ENCODE data around the gene PIBF1. TPM values are rescaled to one million over a fixed set of nuclear protein-coding genes. Genes with fewer than 3 reads are reported as not detected.

PIBF1 gene
- total and polyA plus RNA-seq, 2 of the 4 experiments (the other 2 are of a cell fraction), result 5.1 to 13.3 TPM

GRCh38 chr13:72864142-72865011 is 82.4 kb downstream of the PIBF1 start:
- POLR2A ChIA-PET (ENCODE audit: unreplicated experiment), result interaction anchor here (1.0 kb wide), 1 partner anchor 11 kb away, joined by 4 read pairs; no protein-coding TSS in a partner anchor
- no peak overlapping the region for H2BK15ac ChIP-seq (ENCODE audit: low read depth, low read length)
- H2BK20ac ChIP-seq (ENCODE audit: low read depth, low read length), result no peak overlapping the region
- no peak overlapping the region for H2AFZ ChIP-seq (replicated peaks; ENCODE audit: low read length, poor library complexity)
- H3K4me1 ChIP-seq (ENCODE audit: control insufficient read depth, insufficient read depth, low read length), result no peaks in the 10 kb centered on the region
- H3K23ac ChIP-seq (ENCODE audit: low read depth, low read length), result no peak overlapping the region
- dilution Hi-C loops (cut with HindIII; ENCODE audit: low sequenced_read_pairs, unreplicated experiment), result no loop called here
- peaks cover 2% of the 10 kb centered on the region; the same call in 1 of the 2 replicates for H3K36me3 ChIP-seq (ENCODE audit: control insufficient read depth, insufficient read depth, low read length)
- H3K4ac ChIP-seq (ENCODE audit: low read depth, low read length), result no peak overlapping the region
- H3K56ac ChIP-seq (ENCODE audit: extremely low read depth, insufficient read depth, low read length), result no peak overlapping the region
- H3K14ac ChIP-seq (replicated peaks; ENCODE audit: low read depth, low read length), result no peak overlapping the region
- H3K18ac ChIP-seq (ENCODE audit: low read depth, low read length), result no peak overlapping the region
- H4K91ac ChIP-seq (ENCODE audit: insufficient read depth, low read depth, low read length), result no peak overlapping the region
- no peak overlapping the region for H2BK5ac ChIP-seq (ENCODE audit: low read depth, low read length, poor library complexity, severe bottlenecking)
- H3K9me3 ChIP-seq (ENCODE audit: control insufficient read depth, insufficient read depth, low read length), result no peaks in the 10 kb centered on the region
- no peak overlapping the region for H2AK5ac ChIP-seq (ENCODE audit: low read depth, low read length)
- no peak overlapping the region for H4K8ac ChIP-seq (ENCODE audit: low read depth in 2 of 2, low read length in 2 of 2)
- CTCF ChIA-PET, result no interaction called here
- H2AK9ac ChIP-seq (replicated peaks; ENCODE audit: low read depth, low read length, poor library complexity), result no peak overlapping the region
- no peak overlapping the region for H3K27ac ChIP-seq (ENCODE audit: insufficient read depth, low read length)
- no peak overlapping the region for H3K4me3 ChIP-seq (ENCODE audit: insufficient read depth, low read depth, low read length)
- intact Hi-C loops (cut with micrococcal nuclease), result no loop called here
- no peaks in the 10 kb centered on the region for H3K27me3 ChIP-seq (ENCODE audit: control insufficient read depth, insufficient read depth, low read length)
- no peaks in the 10 kb centered on the region; a peak in 1 of 4 replicates for H3K79me1 ChIP-seq (ENCODE audit: low read depth in 1 of 2, low read length in 2 of 2)
- H4K5ac ChIP-seq (ENCODE audit: low read depth, low read length), result no peak overlapping the region
- H2BK120ac ChIP-seq (ENCODE audit: low read depth, low read length), result no peak overlapping the region
- in situ Hi-C loops (cut with MboI; ENCODE audit: low sequenced_read_pairs), result no loop called here
- no peak overlapping the region for H3K9ac ChIP-seq (ENCODE audit: low read depth, low read length)
- peak; percentile 69 for DNase-seq
- H3K4me2 ChIP-seq (ENCODE audit: low read depth, low read length), result peak overlapping the region; percentile 57; the same call in 1 of the 2 replicates
- H4K20me1 ChIP-seq (ENCODE audit: insufficient read depth, low read length), result no peaks in the 10 kb centered on the region
- no CpG with 5 or more reads among the region's 9 CpGs for WGBS, 2 experiments (ENCODE audit: extremely low coverage in 2 of 2, insufficient read length in 1 of 2)
- ATAC-seq (ENCODE audit: low read depth), result peak; percentile 91
- no peaks in the 10 kb centered on the region for H3K9me1 ChIP-seq (ENCODE audit: insufficient read depth, low read length)
- no TSS peak for BruUV-seq (replicated peaks)
- TF ChIP-seq, protein P1, sequence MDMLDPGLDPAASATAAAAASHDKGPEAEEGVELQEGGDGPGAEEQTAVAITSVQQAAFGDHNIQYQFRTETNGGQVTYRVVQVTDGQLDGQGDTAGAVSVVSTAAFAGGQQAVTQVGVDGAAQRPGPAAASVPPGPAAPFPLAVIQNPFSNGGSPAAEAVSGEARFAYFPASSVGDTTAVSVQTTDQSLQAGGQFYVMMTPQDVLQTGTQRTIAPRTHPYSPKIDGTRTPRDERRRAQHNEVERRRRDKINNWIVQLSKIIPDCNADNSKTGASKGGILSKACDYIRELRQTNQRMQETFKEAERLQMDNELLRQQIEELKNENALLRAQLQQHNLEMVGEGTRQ (IDR thresholded peaks at IDR 0.05; ENCODE audit: low read depth, low read length), result no peak
- TF ChIP-seq RFX5 (IDR thresholded peaks at IDR 0.05; ENCODE audit: low read depth, low read length) (no peak), CHD1 (IDR thresholded peaks at IDR 0.05; ENCODE audit: low read depth, low read length) (no peak), CEBPB (IDR thresholded peaks at IDR 0.05; ENCODE audit: low read depth, low read length) (no peak), POLR2A (IDR thresholded peaks at IDR 0.05; ENCODE audit: low read depth, low read length) (no peak), MAZ (IDR thresholded peaks at IDR 0.05; ENCODE audit: borderline replicate concordance, low read depth, low read length) (no peak), BHLHE40 (IDR thresholded peaks at IDR 0.05; ENCODE audit: low read depth, low read length) (no peak), FOS (IDR thresholded peaks at IDR 0.05; ENCODE audit: low read depth, low read length) (no peak), SMC3 (IDR thresholded peaks at IDR 0.05; ENCODE audit: low read depth, low read length) (no peak), RCOR1 (IDR thresholded peaks at IDR 0.05; ENCODE audit: insufficient replicate concordance, low read length) (no peak), NFE2L2 (IDR thresholded peaks at IDR 0.05; ENCODE audit: low read depth, low read length) (no peak), MAFK (IDR thresholded peaks at IDR 0.05; ENCODE audit: low read depth, low read length) (no peak), MXI1 (IDR thresholded peaks at IDR 0.05; ENCODE audit: borderline replicate concordance, low read depth, low read length) (no peak), RAD21 (IDR thresholded peaks at IDR 0.05; ENCODE audit: low read length) (no peak)
- TF ChIP-seq, protein P2, sequence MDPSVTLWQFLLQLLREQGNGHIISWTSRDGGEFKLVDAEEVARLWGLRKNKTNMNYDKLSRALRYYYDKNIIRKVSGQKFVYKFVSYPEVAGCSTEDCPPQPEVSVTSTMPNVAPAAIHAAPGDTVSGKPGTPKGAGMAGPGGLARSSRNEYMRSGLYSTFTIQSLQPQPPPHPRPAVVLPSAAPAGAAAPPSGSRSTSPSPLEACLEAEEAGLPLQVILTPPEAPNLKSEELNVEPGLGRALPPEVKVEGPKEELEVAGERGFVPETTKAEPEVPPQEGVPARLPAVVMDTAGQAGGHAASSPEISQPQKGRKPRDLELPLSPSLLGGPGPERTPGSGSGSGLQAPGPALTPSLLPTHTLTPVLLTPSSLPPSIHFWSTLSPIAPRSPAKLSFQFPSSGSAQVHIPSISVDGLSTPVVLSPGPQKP (IDR thresholded peaks at IDR 0.05; ENCODE audit: borderline replicate concordance, low read depth, low read length), result no peak

All from IMR-90 (cell line).